GM19043 (cell line): ENCODE data around the gene PSMC4.

Experiments used
- ATAC-seq: cut with Tn5 transposase; IDR thresholded peaks from one replicate; pipeline ENCODE4 v1.9.1; 2021; ENCODE audit warnings: low read depth; ENCODE audit not compliant: unreplicated experiment

PSMC4 gene

DNA sequence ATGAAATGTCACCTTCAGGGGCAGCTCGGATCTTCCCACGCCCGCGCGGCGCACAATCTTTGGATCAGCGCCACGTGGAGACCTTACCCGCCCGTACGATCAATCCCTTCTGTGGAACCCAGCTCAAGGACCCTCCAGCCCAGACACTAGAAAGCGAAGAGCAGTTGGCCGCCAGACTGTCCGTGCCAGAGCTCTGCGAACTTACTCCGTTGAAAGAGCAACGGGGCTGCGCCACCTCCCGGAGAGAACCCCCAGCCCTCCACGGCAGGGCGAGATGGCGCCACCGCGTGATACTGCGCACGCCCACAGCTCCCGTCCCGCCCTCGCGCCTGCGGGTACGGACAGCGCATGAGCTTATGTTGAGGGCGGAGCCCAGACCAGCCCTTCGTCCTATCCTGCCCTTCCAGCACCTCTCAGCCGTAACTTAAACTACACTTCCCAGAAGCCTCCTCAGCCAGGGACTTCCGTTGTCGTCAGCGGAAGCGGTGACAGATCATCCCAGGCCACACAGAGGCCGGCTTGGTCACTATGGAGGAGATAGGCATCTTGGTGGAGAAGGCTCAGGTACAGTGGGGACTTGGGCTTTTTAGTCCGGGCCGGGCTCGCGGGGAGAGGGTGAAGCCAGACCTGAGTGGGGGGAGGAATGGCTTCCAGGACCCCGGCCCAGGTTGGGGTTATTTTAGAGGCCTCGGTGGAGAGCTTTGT, at the start of gene PSMC4:
TSS of gene PSMC4 (plus strand) at position 491 of the 705 bp plus-strand sequence. CDS start at position 529, 38 bp downstream.
- peak; percentile 96 for ATAC-seq

DNA sequence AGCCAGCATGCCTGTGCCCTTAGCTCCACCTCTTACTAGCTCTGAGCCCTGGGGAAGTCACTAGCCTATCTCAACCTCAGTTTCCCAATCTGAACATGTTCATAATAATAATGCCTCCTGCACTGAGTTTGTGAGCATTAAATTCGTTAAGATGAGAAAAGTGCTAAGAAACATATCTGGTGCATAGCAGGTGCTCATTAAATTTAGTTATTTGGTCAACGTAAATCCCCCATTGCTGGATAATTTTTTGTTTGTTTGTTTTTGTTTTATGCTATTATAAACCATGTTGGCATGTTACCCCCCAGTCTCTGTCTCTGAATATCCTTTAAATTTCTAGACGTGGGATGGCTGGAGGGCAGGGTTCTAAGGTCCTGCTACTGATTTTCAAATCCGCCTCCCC, 47.1 kb upstream of the PSMC4 start:
- ATAC-seq: no peak

GRCh38 chr19:39924389-39924788, 46.6 kb upstream of the PSMC4 start:
- no peak for ATAC-seq

GRCh38 chr19:39924952-39925351, 46.0 kb upstream of the PSMC4 start:
- ATAC-seq: no peak

DNA sequence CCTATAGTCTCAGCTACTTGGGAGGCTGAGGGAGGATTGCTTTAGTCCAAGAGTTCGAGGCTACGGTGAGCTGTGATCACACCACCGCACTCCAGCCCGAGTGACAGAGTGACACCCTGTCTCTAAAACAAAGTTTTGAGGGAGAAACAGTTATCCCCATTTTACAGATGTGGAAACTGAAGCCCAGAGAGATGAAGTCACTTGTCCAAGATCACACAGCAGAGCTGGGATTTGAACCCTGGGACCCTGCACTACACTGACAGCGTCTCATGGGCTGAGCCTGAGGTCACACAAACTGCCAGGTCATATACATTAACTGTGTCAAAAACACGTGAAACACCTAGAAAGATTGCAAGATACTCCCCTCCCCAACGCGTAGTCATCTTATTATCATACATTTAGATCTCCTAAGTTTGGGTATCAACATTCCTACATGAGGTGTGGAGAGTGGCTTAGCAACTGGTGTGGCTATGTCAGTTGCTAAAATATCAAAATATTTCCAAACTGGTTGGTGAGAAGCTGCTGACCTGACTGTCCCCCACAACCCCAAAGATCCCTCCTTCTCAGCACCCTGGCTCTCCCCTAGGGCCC, 44.7 kb upstream of the PSMC4 start:
- ATAC-seq: no peak

DNA sequence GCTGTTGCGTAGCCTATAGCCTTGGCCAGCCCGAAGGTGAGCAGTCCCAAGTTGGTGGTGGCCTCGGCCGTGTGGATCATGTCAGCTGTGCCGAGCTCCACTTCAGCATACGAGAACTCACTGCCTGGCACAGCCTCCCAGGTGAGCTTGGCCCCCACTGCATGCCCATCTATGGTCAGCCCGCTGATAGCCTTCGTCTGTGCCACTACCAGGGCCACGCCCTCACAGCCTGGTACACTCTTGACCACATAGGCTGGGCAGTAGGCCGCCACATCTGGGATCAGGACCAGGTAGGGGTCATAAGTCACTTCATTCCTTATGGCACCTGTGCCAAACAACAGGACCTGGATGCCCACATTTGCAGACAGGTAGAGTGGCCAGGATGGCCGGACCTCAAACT, 43.9 kb upstream of the PSMC4 start:
- ATAC-seq: no peak

GRCh38 chr19:39927524-39928356, 43.2 kb upstream of the PSMC4 start:
- ATAC-seq: no peak

- ATAC-seq: no peak
Measured at GRCh38 chr19:39928357-39928725, 42.6 kb upstream of the PSMC4 start.

DNA sequence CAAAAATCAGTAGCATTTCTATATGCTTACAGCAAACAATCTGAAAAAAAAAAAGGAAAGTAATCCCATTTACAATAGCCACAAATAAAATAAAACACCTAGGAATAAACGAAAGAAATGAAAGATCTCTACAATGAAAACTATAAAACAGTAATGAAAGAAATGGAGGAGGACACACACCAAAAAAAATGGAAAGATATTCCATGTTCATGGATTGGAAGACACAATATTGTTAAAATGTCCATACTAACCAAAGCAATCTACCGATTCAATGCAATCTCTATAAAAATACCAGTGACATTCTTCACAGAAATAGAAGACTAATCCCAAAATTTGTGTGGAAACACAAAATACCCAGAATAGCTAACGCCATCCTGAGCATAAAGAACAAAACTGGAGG, 41.2 kb upstream of the PSMC4 start:
- ATAC-seq: no peak

GRCh38 chr19:39934584-39935363, 36.2 kb upstream of the PSMC4 start, which contains the start of gene FCGBP:
Gene FCGBP, minus strand, starts transcription at chr19:39934634.
- no peak for ATAC-seq

DNA sequence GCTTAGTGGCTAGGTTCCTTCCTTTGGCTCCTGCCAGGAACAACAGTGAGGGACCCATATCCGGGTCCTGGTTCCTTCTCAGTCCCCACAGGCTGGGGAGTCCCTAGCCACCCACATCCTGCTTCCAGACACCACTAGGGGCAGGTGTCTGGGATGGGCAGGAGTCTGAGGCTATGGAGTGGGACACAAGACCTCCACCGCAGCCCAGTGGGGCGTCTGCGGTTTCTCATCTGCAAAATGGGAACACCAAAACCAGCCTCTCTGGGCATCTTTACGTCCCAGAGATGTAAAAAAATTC, 35.7 kb upstream of the PSMC4 start:
- no peak for ATAC-seq

- ATAC-seq: no peak
Measured at GRCh38 chr19:39936020-39936419, 34.9 kb upstream of the PSMC4 start.

DNA sequence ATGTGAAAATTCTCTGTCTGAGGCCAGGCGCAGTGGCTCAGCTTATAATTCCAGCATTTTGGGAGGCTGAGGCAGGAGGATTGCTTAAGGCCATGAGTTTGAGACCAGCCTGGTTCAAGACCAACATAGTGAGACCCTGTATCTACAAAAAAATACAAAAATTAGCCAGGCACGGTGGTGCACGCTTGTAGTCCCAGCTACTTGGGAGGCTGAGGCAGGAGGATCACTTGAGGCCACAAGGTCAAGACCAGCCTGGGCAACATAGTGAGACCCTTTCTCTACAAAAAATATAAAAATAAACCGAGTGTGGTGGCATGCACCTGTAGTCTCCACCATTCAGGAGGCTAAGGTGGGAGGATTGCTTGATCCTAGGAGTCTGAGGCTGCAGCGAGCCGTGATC, 34.3 kb upstream of the PSMC4 start:
- no peak for ATAC-seq

DNA sequence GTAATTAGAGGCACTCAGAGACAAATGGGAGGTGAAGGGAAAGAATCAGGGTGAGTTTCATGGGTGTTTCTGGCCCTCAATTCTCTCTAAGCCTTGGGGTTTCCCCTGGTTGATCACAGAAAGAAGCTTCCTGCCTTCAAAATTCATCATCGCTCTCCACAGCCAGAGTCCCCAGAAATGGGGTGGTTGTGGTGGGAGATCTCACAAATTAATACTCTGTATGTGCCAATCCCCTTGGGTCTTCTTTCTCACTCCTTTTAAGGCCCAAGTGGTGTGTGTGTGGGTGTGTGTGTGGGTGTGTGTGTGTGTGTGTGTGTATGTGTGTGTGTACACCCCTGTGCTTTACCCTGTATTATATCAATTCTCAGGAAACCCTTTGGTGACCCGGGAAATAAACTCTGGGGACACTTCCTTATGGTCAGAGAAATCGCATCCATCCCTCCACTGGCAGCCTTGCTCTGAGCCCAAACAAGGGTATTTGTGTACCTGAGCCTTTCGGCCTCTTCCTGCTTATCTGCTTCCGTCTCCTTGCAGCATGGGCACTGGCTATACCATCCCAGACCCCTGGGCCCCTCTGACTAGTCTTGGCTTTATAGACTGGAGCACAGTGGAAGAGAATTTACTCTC, 33.8 kb upstream of the PSMC4 start:
- ATAC-seq: no peak

DNA sequence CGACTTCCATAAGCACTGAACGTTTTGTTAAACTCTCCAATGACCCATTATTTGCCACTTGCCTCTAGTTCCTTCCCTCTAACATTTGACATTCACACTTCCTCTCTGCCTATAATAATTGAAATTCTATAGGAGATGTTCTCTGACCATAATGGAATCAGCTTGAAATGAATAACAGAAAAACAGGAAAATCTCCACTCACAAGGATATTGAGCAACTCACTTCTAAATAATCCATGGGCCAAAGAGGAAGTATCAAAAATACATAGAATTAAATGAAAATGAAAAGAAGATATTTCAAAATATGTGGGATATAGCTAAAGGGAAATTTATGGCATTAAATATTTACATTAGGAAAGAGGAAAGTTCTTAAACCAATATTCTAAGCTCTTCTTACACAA, 33.2 kb upstream of the PSMC4 start:
- ATAC-seq: no peak

GRCh38 chr19:39939556-39939955, 31.4 kb upstream of the PSMC4 start:
- ATAC-seq: no peak

DNA sequence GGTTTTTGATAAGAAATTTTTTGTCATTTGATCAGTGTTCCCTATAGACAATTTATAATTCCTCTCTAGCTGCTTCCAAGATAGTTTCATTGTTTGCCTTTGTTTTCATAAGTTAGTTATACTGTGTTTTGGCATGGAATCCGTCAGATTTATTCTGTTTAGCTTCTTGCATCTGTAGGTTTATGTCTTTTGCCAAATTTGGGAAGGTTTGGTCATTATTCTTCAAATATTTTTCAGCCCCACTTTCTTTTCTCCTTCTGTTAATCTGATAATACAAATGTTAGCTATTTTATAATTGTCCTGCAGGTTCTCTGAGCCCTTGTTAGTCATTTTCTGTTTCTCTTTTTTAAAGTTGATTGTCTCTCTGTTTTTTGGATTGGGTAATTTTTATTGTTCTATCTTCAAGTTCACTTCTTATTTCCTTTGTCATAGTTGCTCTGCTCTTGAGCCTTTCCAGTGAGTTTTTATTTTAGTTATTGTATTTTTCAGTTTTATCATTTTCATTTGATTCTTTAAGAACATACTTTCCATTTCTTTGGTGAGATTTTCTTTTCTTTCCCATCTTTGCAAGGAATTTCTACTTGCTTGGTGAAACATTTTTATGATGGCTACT, 30.6 kb upstream of the PSMC4 start:
- no peak for ATAC-seq

DNA sequence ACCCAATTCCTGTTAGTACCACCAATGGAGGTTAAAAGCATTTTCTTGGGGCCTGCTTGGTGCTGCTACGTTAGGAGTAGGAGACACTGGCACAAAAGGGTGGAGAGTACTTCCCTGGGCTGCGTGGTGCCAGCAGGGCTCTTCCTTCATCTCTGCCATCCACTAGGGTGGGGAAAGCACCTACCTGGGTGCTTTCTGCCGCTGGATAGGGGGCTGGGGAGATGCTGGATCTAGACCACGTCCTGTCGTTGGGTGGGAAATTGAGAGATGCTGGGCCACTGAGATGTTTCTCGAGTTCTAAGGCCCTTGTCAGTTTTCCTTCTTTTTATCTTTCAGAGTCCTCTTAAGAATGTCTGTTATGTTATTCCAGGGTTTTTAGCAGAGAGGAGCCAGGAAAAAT, 29.8 kb upstream of the PSMC4 start:
- no peak for ATAC-seq

DNA sequence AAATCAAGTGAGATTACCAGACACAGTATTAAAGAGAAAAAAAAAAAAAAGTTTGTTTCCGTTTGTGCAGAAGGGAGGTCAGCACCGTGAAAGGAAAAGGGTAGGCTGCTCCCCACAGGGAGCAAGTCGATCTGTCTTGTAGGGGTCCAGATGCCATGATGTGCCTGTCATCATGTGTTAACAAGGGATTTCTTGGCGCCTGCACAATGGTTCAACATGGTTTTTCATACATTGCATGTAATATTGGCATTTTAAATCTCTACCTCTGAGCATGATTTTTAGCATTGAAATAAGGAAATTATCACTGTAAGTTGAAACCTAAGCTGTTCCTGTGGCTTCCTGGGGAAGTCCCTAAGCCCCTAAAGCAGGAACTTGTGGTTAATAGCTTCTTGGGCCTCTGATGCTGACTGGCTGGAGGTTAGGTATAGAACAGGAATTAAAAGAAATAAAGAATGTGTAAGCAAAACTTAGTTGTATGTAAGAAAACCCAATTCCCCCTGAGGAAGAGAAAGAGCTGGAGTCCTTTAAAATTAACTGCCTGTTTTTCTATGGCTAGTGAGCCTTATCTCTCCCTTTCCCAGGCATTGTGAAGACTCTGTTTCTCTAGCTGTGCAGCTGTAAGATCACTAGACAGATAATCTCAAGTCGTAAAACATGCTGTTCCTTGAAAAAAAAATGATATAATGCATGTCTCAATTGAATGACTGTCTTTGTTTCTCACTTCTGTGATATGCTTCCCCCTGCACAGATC, 29.2 kb upstream of the PSMC4 start:
- ATAC-seq: peak; percentile 60

GRCh38 chr19:39942366-39942730, 28.6 kb upstream of the PSMC4 start:
- no peak for ATAC-seq
